AG04449 (cell line): ENCODE results near the gene OSBPL3.

Experiments used
- CTCF ChIA-PET: fragments of 350-600 bp; formaldehyde crosslinking; extraction: SDS; loops from one replicate; lab custom pipeline; 2021; ENCODE audit warnings: antibody characterized with exemption; lab: Yijun Ruan, JAX
- POLR2A ChIA-PET: fragments of 400-600, 350-600 bp; formaldehyde crosslinking; extraction: SDS; loops from one replicate; lab custom pipeline; 2020; ENCODE audit warnings: antibody characterized with exemption, inconsistent platforms; lab: Yijun Ruan, JAX
- DNase-seq: peaks from one replicate; pipeline ENCODE4 v3.0.0-alpha.2; 2010; ENCODE audit warnings: low read depth, low spot score
- H3K4me3 ChIP-seq: 2 replicates; pipeline ENCODE4 v1.5.1; 2011; ENCODE audit warnings: low read depth, mild to moderate bottlenecking, control low read depth, low read length
- TF ChIP-seq, protein P1 (sequence below): IDR thresholded peaks from one replicate; pipeline ENCODE4 v1.5.1; 2011; ENCODE audit warnings: mild to moderate bottlenecking, moderate library complexity, low read length, control low read depth, inconsistent platforms; ENCODE audit not compliant: insufficient read depth; ENCODE audit errors: missing control alignments

Gene OSBPL3

DNA sequence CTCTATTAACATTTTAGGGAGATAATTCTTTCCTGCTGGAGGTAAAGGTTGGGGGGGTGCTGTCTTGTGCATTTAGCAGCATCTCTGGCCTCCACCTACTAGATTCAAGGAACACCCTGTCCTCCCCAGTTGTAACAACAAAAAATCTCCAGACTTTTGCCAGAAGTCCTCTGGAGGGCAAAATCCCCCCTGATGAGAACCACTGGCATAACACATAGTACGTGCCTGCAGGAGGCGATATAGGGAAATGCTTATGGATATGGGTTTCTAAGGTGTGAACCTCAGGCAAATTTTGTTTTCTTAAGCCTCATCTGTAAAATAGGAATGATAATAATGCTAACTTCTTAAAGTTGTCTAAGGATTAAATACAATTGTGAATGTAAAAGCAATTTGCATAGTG, 2.9 kb upstream of the OSBPL3 start:
- TF ChIP-seq, protein P1, sequence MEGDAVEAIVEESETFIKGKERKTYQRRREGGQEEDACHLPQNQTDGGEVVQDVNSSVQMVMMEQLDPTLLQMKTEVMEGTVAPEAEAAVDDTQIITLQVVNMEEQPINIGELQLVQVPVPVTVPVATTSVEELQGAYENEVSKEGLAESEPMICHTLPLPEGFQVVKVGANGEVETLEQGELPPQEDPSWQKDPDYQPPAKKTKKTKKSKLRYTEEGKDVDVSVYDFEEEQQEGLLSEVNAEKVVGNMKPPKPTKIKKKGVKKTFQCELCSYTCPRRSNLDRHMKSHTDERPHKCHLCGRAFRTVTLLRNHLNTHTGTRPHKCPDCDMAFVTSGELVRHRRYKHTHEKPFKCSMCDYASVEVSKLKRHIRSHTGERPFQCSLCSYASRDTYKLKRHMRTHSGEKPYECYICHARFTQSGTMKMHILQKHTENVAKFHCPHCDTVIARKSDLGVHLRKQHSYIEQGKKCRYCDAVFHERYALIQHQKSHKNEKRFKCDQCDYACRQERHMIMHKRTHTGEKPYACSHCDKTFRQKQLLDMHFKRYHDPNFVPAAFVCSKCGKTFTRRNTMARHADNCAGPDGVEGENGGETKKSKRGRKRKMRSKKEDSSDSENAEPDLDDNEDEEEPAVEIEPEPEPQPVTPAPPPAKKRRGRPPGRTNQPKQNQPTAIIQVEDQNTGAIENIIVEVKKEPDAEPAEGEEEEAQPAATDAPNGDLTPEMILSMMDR, result peak; percentile 7
- POLR2A ChIA-PET, result no interaction called here
- DNase-seq, result no peak
- CTCF ChIA-PET, result interaction anchor here (0.7 to 8.1 kb wide), 10 partner anchors 10 to 170 kb away, joined by 3 to 105 read pairs (median 18); no protein-coding TSS in a partner anchor
- no peak overlapping the region for H3K4me3 ChIP-seq

DNA sequence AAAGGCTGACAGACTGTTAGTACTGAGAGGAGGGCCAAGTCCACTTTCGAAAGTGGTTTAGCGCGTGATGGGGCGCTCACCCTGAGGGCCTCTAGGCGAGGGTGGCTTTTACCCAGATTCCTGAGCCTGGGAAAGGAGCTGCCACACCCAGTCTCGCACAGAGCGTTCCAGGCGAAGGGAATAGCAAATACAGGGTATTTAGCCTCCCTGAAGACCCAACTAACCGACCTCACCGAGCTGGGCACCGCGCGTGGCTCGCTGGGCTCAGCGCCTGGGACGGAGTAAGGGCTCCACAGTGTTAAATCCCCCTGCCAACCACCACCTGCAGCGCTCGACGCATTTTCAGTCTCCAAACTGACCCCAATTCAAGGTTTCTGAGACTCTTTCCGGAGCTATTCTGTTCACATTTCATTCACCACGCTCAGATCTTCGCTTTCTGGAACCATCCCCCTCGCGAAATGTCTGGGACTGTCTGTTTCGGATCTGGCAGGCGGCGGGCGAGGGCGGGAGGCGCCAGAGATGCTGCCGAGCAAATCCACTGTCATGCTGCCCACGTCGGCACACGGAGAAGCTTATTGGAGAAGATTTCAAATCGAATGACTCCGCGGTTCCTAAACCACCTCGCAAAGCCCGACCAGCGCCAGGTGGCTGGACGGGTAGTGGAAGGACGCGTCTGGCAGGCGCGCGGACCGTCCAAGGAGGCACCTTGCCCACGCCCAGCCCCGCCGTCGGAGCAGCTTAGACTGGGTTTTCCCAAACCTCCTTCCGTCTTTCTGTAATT, 1.4 kb upstream of the OSBPL3 start:
- no peak for DNase-seq
- POLR2A ChIA-PET, result interaction anchor here (0.6 to 1.1 kb wide), 4 partner anchors 8 to 171 kb away, joined by 3 to 4 read pairs (median 4); no protein-coding TSS in a partner anchor
- CTCF ChIA-PET, result interaction anchor here (0.8 to 8.1 kb wide), 20 partner anchors 9 to 392 kb away, joined by 3 to 105 read pairs (median 6); no protein-coding TSS in a partner anchor
- H3K4me3 ChIP-seq, result peak overlapping the region; percentile 76
- TF ChIP-seq, protein P1, result no peak

DNA sequence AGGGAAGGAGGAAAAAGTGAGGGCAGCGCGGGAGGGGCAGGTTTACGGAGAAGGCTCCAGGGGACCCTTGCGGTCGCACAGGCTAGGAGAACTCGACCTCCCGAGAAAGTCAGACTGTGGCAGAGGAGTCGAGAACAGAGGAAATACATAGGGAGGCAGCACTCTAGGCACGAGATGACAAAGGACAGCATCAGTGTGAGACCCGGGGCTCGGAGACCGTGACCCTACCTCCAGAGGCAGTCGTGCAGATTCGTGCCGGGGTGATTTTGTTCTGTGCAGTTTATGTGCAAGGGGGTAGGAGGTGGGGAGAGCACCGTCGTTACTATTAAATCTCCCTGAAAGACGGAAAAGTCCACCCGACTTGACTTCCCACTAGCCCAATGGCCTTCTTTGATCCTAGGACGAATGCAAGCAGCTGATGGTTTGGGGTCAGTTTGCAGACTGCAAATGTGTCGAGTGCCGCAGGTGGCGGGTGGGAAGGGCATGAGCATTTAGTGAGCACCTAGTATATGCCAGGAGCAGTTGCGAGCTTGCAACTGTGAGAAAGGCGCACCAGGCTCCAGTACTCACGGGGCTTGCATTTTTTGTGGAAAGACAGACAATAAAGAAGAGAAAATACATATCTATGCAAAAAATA, 674 bp upstream of the OSBPL3 start:
- no peak for DNase-seq
- ChIA-PET CTCF (interaction anchor here (0.8 to 8.1 kb wide), 16 partner anchors 8 to 391 kb away, joined by 3 to 105 read pairs (median 12); no protein-coding TSS in a partner anchor), POLR2A (interaction anchor here (0.8 to 2.1 kb wide), 5 partner anchors 8 to 170 kb away, joined by 3 to 6 read pairs (median 3); no protein-coding TSS in a partner anchor)
- TF ChIP-seq, protein P1, result no peak
- peak overlapping the region; percentile 76 for H3K4me3 ChIP-seq

DNA sequence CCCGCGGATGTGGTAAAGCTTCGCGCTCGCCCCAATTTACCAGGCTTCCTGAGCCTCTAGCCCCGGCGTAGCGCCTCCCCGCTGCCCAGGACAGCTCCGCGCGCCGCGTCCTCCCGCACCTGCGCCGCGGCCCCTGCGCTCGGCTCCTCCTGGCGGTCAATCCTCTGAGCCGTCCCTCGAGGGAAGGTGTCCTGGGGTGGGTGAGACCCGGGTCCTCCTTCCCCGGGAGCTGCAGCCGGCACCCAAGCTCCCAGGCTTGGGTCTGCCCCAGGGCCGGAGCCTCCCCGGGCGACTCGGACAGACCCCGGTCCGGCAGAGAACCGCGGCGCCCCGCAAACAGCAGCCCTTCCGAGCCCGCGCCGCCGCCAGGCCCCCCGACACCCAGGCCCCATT, 512 bp downstream of the OSBPL3 start:
- CTCF ChIA-PET, result interaction anchor here (0.9 to 8.1 kb wide), 28 partner anchors 8 to 178 kb away, joined by 3 to 105 read pairs (median 4); no protein-coding TSS in a partner anchor
- POLR2A ChIA-PET, result interaction anchor here (0.7 to 2.1 kb wide), 7 partner anchors 10 to 201 kb away, joined by 3 to 9 read pairs (median 4); no protein-coding TSS in a partner anchor
- TF ChIP-seq, protein P1, result peak; percentile 56
- no peak for DNase-seq
- peak overlapping the region; percentile 73 for H3K4me3 ChIP-seq

DNA sequence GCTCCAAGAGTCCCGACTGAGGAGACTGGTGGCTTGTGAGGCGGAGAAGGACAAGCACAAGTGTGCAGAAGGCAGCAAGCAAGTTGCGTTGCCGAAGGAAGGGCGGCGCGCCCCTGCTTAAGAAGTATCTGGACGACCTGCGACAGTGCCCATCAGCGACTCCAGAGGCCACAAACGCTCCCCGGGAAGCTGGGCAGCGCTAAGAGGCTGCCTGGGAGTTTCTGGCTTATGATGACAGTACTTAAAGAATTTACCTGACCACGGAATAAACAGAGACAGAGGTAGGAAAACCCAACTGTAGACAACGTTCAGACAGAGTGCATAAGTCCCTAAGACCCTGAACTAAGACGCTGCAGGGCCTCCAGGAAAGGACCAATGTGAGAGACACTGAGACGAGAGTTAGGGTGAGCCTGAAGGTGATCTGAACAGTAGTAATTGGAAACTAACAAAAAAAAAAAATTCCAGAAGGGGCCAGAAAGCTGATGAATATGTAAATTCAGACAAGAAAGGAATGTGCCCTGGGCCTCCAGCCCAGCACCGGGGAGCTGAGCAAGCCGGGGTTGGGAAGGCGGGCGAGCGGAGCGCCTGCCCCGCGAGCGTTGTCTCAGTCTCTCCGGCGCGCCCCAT, 1.0 kb downstream of the OSBPL3 start:
- ChIA-PET POLR2A (interaction anchor here (0.7 to 2.1 kb wide), 7 partner anchors 9 to 200 kb away, joined by 3 to 9 read pairs (median 4); no protein-coding TSS in a partner anchor), CTCF (interaction anchor here (0.9 to 8.1 kb wide), 33 partner anchors 7 to 215 kb away, joined by 3 to 105 read pairs (median 4); no protein-coding TSS in a partner anchor)
- peak overlapping the region; percentile 73 for H3K4me3 ChIP-seq
- TF ChIP-seq, protein P1, result no peak
- DNase-seq, result no peak
